Glomerular endothelial cell (primary cell): ENCODE data around the gene HES5. TPM values are rescaled to one million over a fixed set of nuclear protein-coding genes. Genes with fewer than 3 reads are reported as not detected.

Source experiments
- DNase-seq: peaks from one replicate; pipeline ENCODE4 v3.0.0-alpha.2; 2011; ENCODE audit warnings: low read depth, low spot score; ENCODE audit errors: extremely low read depth
- total RNA-seq: library from RNA; depleted of rRNA; stranded (reverse); fragments of >200 nt; gene quantifications from 2 replicates; pipeline ENCODE4 v1.2.3, GENCODE V29; 2015

HES5 gene
- total RNA-seq, 1 donor from 2014 or later: not detected

GRCh38 chr1:2517966-2518365 lies 12.1 kb downstream of the HES5 start:
- DNase-seq: no peak

- no peak for DNase-seq
These were observed 13.1 kb downstream of the HES5 start for GRCh38 chr1:2516946-2517345.

- DNase-seq: no peak
These were observed 13.9 kb downstream of the HES5 start for GRCh38 chr1:2516124-2516523.

- no peak for DNase-seq
These were observed 14.3 kb downstream of the HES5 start for GRCh38 chr1:2515763-2516080.

GRCh38 chr1:2514863-2515762 lies 14.9 kb downstream of the HES5 start:
- no peak for DNase-seq

GRCh38 chr1:2513939-2514652 lies 16.0 kb downstream of the HES5 start:
- DNase-seq: no peak

DNA sequence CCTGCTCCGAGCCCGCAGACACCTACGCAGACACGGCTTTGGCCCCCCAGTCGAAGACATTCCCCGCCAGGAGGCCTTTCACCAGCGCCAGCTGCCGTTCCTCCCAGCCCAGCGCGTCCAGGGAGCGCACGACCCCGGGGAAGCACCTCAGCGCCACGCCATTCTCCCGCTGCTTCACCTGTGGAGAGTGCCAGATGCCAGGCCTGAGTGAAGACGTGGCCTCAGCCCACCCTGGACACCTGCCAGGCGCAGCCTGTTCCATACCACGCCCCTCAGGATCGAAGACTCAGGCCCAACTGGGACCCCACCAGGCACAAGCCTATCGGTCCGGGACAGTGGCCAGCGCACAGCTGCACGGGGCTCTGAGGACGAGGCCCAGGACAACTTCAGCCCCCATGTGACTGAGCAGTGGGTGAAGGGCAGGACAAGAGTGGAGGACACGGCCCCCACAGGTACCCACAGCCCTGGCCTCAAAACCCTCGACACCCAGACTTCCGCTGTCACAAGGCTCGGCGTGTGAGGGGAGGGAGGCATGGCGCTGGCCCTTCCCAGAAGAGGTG lies 17.1 kb downstream of the HES5 start:
- DNase-seq: no peak

DNA sequence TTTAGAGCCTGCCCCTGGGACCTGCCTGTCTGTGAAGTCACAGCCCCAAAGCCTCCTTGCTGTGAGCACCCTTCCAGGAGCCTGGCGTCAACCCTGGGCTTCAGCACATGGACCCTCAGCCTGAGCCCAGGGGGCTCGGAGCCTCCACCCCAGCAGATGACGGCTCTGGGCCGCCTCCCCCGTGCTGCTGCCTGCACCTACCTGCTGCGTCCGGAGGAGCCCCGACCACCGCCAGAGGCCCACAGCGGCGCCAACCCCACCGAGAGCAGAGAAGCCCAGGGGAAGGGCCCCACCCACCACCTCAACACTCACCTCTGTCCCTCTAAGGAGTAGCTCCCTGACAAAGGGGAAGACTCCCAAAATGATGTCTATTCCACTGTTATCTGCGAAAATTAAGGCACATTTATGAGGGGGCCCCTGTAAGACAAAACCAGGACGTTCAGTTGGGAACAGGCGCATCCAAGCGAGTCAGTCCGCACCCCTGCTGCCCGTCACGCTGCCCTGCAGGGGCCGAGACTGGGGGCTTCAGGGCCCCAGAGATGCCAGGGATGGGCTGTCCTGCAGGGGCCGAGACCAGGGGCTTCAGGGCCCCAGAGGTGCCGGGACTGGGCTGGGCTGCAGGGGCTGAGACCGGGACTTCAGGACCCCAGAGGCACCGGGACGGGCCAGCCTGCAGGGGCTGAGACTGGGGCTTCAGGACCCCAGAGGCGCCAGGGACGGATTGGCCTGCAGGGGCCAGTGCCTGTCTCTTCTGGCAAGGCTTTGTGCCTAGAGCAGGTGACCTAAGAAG lies 19.5 kb downstream of the HES5 start:
- no peak for DNase-seq

- DNase-seq: no peak
These were observed 20.5 kb downstream of the HES5 start for GRCh38 chr1:2509589-2509988.

DNA sequence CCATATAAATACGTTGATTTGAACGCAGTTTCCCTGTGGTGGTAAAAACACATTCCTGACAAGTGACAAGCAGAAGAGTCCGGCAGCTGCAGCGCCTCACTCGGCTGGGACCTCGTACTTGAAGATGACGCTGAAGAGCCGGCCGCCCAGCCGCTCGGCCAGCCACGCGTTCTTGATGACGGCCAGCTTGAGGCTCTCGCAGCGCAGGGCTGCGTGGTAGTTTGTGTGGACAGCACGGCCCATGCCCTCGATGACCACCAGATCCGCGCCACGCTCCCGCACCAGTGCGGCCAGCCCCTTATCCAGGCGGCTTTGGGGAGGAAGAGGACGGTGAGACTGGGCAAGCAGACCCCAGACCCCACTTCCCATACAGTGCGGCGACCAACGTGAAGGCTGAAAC lies 21.3 kb downstream of the HES5 start:
- DNase-seq: no peak

DNA sequence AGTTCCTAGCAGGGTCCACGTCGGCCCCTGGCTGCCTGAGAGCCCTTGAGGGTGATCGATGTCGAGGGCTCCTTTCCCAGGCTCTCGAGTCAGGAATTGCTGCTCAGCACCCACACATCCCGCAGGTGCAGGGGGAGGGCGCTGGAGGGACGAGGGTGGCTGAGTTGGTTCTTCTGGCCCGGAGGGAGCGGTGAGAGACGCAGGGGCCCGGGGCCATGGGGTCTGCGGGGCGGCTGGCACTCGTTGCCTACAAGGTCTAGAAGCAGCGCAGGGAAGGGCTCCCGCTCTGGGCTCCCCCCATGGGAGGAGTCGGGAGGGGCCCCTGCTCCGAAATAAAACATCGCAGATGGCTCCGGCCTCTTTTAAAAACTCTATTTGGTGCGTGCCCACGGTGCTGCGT lies 21.9 kb downstream of the HES5 start:
- no peak for DNase-seq

DNA sequence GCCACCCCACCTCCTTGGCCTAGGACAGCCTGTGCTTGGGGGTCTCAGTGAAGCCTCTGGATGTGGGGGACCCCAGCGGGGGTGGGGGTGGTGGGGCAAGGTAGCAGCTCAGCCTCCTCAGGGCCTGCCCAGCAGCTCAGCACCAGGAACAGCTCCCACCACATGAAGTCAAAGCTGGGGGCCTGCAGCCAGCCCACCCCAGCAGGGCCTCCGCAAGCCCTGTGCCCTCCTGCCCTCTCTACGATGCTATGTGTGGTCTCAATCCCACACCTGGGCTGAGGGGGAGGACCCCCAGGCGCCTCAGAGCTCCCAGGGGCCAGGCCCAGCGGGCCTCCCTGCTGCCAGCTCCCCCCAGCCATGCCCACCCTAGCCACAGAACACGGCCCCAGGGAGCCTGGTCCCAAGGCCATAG lies 22.3 kb downstream of the HES5 start:
- DNase-seq: no peak

GRCh38 chr1:2506901-2507565 lies 23.0 kb downstream of the HES5 start:
- no peak for DNase-seq

- DNase-seq: no peak
These were observed 23.8 kb downstream of the HES5 start for GRCh38 chr1:2506007-2506860.

- no peak for DNase-seq
These were observed 24.5 kb downstream of the HES5 start for GRCh38 chr1:2505461-2505994.

- DNase-seq: no peak
These were observed 25.2 kb downstream of the HES5 start for GRCh38 chr1:2504949-2505272.

GRCh38 chr1:2504225-2504948 lies 25.7 kb downstream of the HES5 start:
- no peak for DNase-seq

- DNase-seq: no peak
These were observed 26.4 kb downstream of the HES5 start for GRCh38 chr1:2503554-2504224.
